CD14-positive monocyte (primary cell): Measurements from ENCODE around the gene CCT6A. TPM values are rescaled to one million over a fixed set of nuclear protein-coding genes. Genes with fewer than 3 reads are reported as not detected.
A peak's percentile ranks its signal among the peaks of the same experiment; 100 is the strongest.

Experiments used
- DNase-seq, 3 donors: peaks; one replicate each; pipeline ENCODE4 v3.0.0-alpha.2; 2011 to 2022
- H2AFZ ChIP-seq: 2 replicates; pipeline ENCODE4 v1.6.0; 2012; ENCODE audit warnings: mild to moderate bottlenecking, low read depth, low read length, inconsistent platforms; ENCODE audit not compliant: insufficient read depth, poor library complexity, severe bottlenecking
- H3K27ac ChIP-seq, 2 donors: 1 replicate in 1 of 2; 2 replicates in 1 of 2; pipeline ENCODE4 v1.5.1; 2012 to 2013; ENCODE audit warnings: low read length in 2 of 2, control low read depth in 1 of 2, inconsistent platforms in 1 of 2, low read depth in 1 of 2, mild to moderate bottlenecking in 1 of 2
- H3K27me3 ChIP-seq, 2 donors: one replicate each; pipeline versions ENCODE4 v1.6.0 to v1.6.1; 2011 to 2013; ENCODE audit warnings: low read length in 2 of 2; ENCODE audit not compliant: control insufficient read depth in 2 of 2, insufficient read depth in 2 of 2
- H3K36me3 ChIP-seq, 2 donors: replicated peaks in 1 of 2; 1 replicate in 1 of 2; 2 replicates in 1 of 2; pipeline versions ENCODE4 v1.5.1 to v1.6.1; 2012 to 2013; ENCODE audit warnings: low read length in 2 of 2, control low read depth in 1 of 2, inconsistent platforms in 1 of 2, mild to moderate bottlenecking in 1 of 2; ENCODE audit not compliant: insufficient read depth in 2 of 2, control insufficient read depth in 1 of 2
- H3K4me1 ChIP-seq, 2 donors: 1 replicate in 1 of 2; 2 replicates in 1 of 2; pipeline versions ENCODE4 v1.5.1 to v1.6.1; 2012 to 2013; ENCODE audit warnings: low read length in 2 of 2, control low read depth in 1 of 2, inconsistent platforms in 1 of 2, mild to moderate bottlenecking in 1 of 2, moderate library complexity in 1 of 2; ENCODE audit not compliant: insufficient read depth in 2 of 2, control insufficient read depth in 1 of 2
- H3K4me2 ChIP-seq: replicated peaks from 2 replicates; pipeline ENCODE3; 2012; ENCODE audit warnings: low read length, moderate library complexity, mild to moderate bottlenecking; ENCODE audit not compliant: poor library complexity, severe bottlenecking; ENCODE audit errors: extremely low read depth
- H3K4me3 ChIP-seq, 3 experiments: fragments of 200-600 bp in 1 of 3; sonication (generic) in 1 of 3; replicated peaks in 1 of 3; 1 replicate in 2 of 3; 2 replicates in 1 of 3; pipeline ENCODE4 v1.5.1; 2011 to 2013; ENCODE audit warnings: low read length in 3 of 3, mild to moderate bottlenecking in 3 of 3, control low read depth in 2 of 3, low read depth in 2 of 3, inconsistent platforms in 1 of 3, moderate library complexity in 1 of 3
- H3K79me2 ChIP-seq: 2 replicates; pipeline ENCODE4 v1.6.0; 2012; ENCODE audit warnings: mild to moderate bottlenecking, control low read depth, inconsistent platforms, low read length, moderate library complexity; ENCODE audit not compliant: insufficient read depth
- H3K9ac ChIP-seq: 2 replicates; pipeline ENCODE4 v1.6.0; 2017; ENCODE audit warnings: low read length, mild to moderate bottlenecking; ENCODE audit not compliant: insufficient read depth, poor library complexity, severe bottlenecking
- H3K9me3 ChIP-seq, 2 donors: replicated peaks in 1 of 2; 1 replicate in 1 of 2; 2 replicates in 1 of 2; pipeline versions ENCODE4 v1.5.1 to v1.6.1; 2012 to 2013; ENCODE audit warnings: low read length in 2 of 2, control low read depth in 1 of 2; ENCODE audit not compliant: control insufficient read depth in 1 of 2, insufficient read depth in 1 of 2
- H4K20me1 ChIP-seq: 2 replicates; pipeline ENCODE4 v1.6.0; 2012; ENCODE audit warnings: mild to moderate bottlenecking, low read length, control low read depth, moderate library complexity; ENCODE audit not compliant: insufficient read depth
- H3K27ac Mint-ChIP-seq, 7 donors: one replicate each; pipeline ENCODE4 v1.8.0; 2020; ENCODE audit warnings: mild to moderate bottlenecking in 7 of 7, mixed read lengths in 7 of 7, moderate library complexity in 6 of 7, inconsistent platforms in 2 of 7
- H3K27me3 Mint-ChIP-seq, 3 donors: one replicate each; pipeline ENCODE4 v1.8.0; 2021 to 2022; ENCODE audit warnings: low read depth in 3 of 3, mild to moderate bottlenecking in 3 of 3, mixed read lengths in 3 of 3, moderate library complexity in 3 of 3, inconsistent platforms in 1 of 3
- H3K36me3 Mint-ChIP-seq, 2 donors: one replicate each; pipeline ENCODE4 v1.8.0; 2020; ENCODE audit warnings: mixed read lengths in 2 of 2, inconsistent platforms in 1 of 2, mild to moderate bottlenecking in 1 of 2
- H3K4me1 Mint-ChIP-seq: one replicate; pipeline ENCODE4 v1.8.0; 2020; ENCODE audit warnings: mild to moderate bottlenecking, mixed read lengths
- H3K4me3 Mint-ChIP-seq, 2 donors: one replicate each; pipeline ENCODE4 v1.8.0; 2020; ENCODE audit warnings: mild to moderate bottlenecking in 2 of 2, mixed read lengths in 2 of 2, moderate library complexity in 1 of 2
- H3K9me3 Mint-ChIP-seq, 7 donors: one replicate each; pipeline ENCODE4 v1.8.0; 2020 to 2022; ENCODE audit warnings: mixed read lengths in 7 of 7, mild to moderate bottlenecking in 6 of 7, moderate library complexity in 6 of 7, inconsistent platforms in 2 of 7
- WGBS: methylation state at CpG from one replicate; pipeline ENCODE4 v1.1.5; 2013; ENCODE audit warnings: missing lambda C conversion rate; ENCODE audit not compliant: insufficient coverage; 5-methylcytosine and 5-hydroxymethylcytosine counted together
- intact Hi-C, 2 donors: fragments of 100-400 bp; cut with micrococcal nuclease; formaldehyde crosslinking; loops; one replicate each; pipeline versions ENCODE4 v1.15.0 to v1.15.1; 2023
- polyA plus RNA-seq, 3 donors: library from polyadenylated mRNA; depleted of rRNA in 1 of 3; unstranded in 2 of 3; stranded (reverse) in 1 of 3; fragments of 300-500 nt in 2 of 3; fragments of >200 nt in 1 of 3; fragmentation: Illumina TruSeq in 2 of 3; gene quantifications; 1 replicate in 2 of 3; 2 replicates in 1 of 3; pipeline ENCODE4 v1.2.3, GENCODE V29; 2012 to 2021
- TF ChIP-seq, protein P1 (sequence below): fragments of 200-600 bp; IDR thresholded peaks from one replicate; pipeline ENCODE4 v1.8.0; 2022; ENCODE audit warnings: antibody characterized with exemption, mild to moderate bottlenecking

CCT6A gene
- polyA plus RNA-seq, 3 donors, result 62.3 to 81.4 (median 63.3) TPM

DNA sequence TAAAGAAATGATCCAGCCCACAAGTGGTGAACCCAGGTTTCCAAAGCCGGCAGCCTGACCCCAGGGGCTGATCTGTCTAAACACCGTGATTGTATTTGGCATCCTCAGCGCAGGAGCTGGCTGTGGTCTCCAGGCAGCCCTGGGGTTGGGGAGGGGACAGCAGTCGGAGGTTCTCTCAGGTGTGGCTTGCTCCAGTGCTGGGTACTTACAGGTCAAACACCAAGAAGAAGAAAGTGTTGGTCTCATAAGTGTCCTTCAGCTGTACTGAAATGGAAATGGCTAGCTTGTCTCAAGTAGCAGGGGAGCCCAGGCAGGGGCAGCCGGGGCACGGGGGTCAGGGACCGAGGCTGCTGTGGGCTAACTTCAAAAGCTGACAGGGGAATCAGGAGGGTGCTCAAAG is 35.2 kb downstream of the CCT6A start:
- Histone ChIP-seq H4K20me1 (no peaks in the 10 kb centered on the region), H3K27ac (no peak overlapping the region), H3K27me3 (no peaks in the 10 kb centered on the region), H3K4me3 (no peak overlapping the region), H3K9ac (no peak overlapping the region), H3K36me3 (peaks cover 2 to 9% of the 10 kb centered on the region in 2 donors), H2AFZ (no peak overlapping the region), H3K4me1 (no peaks in the 10 kb centered on the region), H3K79me2 (no peaks in the 10 kb centered on the region), H3K9me3 (no peaks in the 10 kb centered on the region), H3K4me2 (no peak overlapping the region)
- H3K4me3 Mint-ChIP-seq, result no peak overlapping the region
- peak overlapping the region in 1 of 7 donors; percentile 74 for H3K27ac Mint-ChIP-seq
- no peak for DNase-seq
- no peaks in the 10 kb centered on the region for H3K4me1 Mint-ChIP-seq
- TF ChIP-seq, protein P1, sequence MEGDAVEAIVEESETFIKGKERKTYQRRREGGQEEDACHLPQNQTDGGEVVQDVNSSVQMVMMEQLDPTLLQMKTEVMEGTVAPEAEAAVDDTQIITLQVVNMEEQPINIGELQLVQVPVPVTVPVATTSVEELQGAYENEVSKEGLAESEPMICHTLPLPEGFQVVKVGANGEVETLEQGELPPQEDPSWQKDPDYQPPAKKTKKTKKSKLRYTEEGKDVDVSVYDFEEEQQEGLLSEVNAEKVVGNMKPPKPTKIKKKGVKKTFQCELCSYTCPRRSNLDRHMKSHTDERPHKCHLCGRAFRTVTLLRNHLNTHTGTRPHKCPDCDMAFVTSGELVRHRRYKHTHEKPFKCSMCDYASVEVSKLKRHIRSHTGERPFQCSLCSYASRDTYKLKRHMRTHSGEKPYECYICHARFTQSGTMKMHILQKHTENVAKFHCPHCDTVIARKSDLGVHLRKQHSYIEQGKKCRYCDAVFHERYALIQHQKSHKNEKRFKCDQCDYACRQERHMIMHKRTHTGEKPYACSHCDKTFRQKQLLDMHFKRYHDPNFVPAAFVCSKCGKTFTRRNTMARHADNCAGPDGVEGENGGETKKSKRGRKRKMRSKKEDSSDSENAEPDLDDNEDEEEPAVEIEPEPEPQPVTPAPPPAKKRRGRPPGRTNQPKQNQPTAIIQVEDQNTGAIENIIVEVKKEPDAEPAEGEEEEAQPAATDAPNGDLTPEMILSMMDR, result no peak
- intact Hi-C loops, result no loop called here
- peaks cover 0 to 3% (median 0%) of the 10 kb centered on the region in 7 donors for H3K9me3 Mint-ChIP-seq
- 96% methylated on average over 4 of the region's 7 CpGs for WGBS
- peaks cover 0 to 3% (median 0%) of the 10 kb centered on the region in 3 donors for H3K27me3 Mint-ChIP-seq
- H3K36me3 Mint-ChIP-seq, result peaks cover 10 to 24% of the 10 kb centered on the region in 2 donors

DNA sequence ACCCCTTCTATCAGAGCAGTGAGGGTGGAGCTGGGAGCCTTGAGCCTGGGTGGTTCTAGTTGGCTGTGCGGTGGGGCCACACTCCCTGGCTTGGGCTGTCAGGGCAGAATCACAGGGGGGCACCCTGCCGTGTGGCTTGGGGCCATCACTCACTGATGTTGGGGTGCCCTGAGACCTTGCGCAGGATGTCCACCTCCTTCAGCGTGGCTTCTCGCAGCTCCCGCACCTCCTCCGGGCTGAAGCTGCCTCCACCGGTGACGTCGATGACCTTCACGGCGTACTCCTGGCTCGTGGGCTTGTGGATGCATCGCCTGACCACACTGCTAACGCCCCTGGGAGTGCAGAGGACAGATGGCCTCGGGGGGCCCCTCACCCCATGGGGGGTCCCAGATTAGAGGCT is 35.9 kb downstream of the CCT6A start:
- Histone ChIP-seq H3K4me2 (no peak overlapping the region), H4K20me1 (no peaks in the 10 kb centered on the region), H3K27me3 (no peaks in the 10 kb centered on the region), H3K4me1 (no peaks in the 10 kb centered on the region), H3K27ac (no peak overlapping the region), H3K9me3 (no peaks in the 10 kb centered on the region), H3K36me3 (peaks cover 2 to 7% of the 10 kb centered on the region in 2 donors), H3K4me3 (no peak overlapping the region), H3K79me2 (no peaks in the 10 kb centered on the region), H2AFZ (no peak overlapping the region), H3K9ac (no peak overlapping the region)
- intact Hi-C loops, result no loop called here
- DNase-seq, result no peak
- Mint-ChIP-seq H3K4me1 (no peaks in the 10 kb centered on the region), H3K36me3 (peaks cover 7 to 17% of the 10 kb centered on the region in 2 donors), H3K9me3 (peaks cover 0 to 5% (median 0%) of the 10 kb centered on the region in 7 donors), H3K4me3 (no peak overlapping the region), H3K27me3 (peaks cover 0 to 3% (median 0%) of the 10 kb centered on the region in 3 donors), H3K27ac (no peak overlapping the region)
- TF ChIP-seq, protein P1, result no peak
- 98% methylated on average over 15 of the region's 16 CpGs for WGBS
